Measurements from ENCODE around the gene TMEM178A.

- TF ChIP-seq, protein P1, sequence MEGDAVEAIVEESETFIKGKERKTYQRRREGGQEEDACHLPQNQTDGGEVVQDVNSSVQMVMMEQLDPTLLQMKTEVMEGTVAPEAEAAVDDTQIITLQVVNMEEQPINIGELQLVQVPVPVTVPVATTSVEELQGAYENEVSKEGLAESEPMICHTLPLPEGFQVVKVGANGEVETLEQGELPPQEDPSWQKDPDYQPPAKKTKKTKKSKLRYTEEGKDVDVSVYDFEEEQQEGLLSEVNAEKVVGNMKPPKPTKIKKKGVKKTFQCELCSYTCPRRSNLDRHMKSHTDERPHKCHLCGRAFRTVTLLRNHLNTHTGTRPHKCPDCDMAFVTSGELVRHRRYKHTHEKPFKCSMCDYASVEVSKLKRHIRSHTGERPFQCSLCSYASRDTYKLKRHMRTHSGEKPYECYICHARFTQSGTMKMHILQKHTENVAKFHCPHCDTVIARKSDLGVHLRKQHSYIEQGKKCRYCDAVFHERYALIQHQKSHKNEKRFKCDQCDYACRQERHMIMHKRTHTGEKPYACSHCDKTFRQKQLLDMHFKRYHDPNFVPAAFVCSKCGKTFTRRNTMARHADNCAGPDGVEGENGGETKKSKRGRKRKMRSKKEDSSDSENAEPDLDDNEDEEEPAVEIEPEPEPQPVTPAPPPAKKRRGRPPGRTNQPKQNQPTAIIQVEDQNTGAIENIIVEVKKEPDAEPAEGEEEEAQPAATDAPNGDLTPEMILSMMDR (IDR thresholded peaks at IDR 0.05; ENCODE audit: insufficient read depth, low read depth, low read length): no peak
- no peak for TF ChIP-seq EZH2 (IDR thresholded peaks at IDR 0.05; ENCODE audit: insufficient read depth, low read length)
Measured at GRCh38 chr2:39642051-39642718, 23.5 kb upstream of the TMEM178A start.
